ENCODE results near the gene ACAD8.

Gene ACAD8

DNA sequence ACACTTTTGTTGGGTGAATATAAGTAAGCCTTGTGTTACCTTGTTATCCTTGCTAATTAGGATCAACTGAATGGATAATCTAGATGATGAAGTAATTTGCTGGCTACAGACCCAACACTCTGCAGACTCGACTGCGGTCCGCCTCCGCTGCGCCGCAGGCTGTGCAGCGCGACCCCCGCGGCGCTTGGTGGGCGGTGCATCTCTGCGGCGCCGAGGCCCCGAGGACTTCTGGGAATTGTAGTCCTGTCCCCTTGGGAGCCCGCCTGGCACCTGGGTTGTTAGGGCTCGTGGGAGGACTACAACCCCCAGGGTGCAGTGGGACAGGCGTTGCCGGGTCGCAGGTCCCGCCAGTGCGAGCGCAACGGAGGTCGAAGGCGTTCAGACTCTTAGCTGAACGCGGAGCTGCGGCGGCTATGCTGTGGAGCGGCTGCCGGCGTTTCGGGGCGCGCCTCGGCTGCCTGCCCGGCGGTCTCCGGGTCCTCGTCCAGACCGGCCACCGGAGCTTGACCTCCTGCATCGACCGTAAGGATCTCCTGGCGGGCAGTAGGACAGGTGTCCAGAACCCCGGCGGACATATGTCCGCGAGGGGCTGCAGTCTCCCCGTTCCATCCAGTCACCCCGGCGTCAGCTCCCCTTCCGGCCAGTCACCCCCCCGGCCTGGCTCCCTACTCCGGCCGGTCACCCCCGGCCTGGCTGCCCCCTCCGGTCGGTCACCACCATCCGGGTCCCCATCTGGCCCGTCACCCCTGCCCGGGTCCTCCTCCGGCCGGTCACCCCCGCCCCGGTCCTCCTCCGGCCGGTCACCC, at the start of gene ACAD8, which contains the start of gene THYN1:
TSS of gene ACAD8 (plus strand) at position 381 of the 806 bp plus-strand sequence. CDS start at position 414, 33 bp downstream.
TSS of gene THYN1 (minus strand) at position 165 of the 806 bp plus-strand sequence. CDS start 470 bp downstream, outside the sequence.
- DNase-seq (ENCODE audit: low read depth), result peak; percentile 93

- no peak for DNase-seq (ENCODE audit: low read depth)
Measured at GRCh38 chr11:134205729-134206128, 47.6 kb upstream of the ACAD8 start.

GRCh38 chr11:134206185-134206584, 47.2 kb upstream of the ACAD8 start:
- DNase-seq (ENCODE audit: low read depth), result no peak

DNA sequence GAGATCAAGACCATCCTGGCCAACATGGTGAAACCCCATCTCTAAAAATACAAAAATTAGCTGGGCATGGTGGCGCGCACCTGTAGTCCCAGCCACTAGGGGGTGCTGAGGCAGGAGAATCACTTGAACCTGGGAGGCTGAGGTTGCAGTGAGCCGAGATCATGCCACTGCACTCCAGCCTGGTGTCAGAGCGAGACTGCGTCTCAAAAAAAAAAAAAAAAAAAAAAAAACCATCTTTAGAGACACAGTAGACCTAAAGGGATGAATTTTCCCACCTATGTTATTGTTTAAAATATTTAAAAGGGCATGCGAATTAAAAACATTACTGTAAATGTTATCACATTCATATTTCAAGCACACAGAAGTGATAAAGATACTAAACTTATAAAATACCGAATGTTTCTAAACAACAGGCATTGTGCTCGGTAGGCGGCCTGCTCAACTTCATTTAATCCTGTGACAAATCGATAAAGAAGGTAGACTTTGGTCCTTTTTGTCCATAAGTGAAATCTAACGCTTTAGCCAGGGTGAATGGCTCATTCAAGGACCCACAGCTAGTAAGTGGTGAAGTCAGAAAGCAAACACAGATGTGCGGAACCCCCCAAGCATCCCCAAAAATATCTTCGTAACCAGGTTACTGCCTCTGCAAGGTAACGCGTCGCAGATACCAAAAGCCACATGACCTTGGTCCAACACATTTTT, 45.7 kb upstream of the ACAD8 start:
- peak; percentile 54 for DNase-seq (ENCODE audit: low read depth)

DNA sequence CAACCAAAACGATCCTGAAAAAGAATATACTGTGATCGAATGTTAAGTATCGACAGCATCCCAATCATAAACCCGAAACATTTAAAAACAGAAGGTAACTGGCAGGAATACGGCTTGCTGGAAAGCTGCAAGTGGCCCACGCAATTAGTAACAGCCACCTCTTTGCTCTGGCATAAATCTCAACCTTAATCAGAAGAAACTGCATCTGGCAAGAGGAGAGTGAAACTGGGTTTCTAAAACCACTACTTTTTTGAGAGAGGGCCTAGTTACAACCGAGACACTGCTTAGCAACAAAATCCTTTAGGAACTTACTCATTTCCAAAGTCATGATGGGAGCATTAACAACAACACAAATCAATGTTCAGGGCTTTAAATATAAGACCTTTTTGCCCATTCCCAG, 37.5 kb upstream of the ACAD8 start:
- DNase-seq (ENCODE audit: low read depth), result no peak

GRCh38 chr11:134216816-134217215, 36.6 kb upstream of the ACAD8 start:
- no peak for DNase-seq (ENCODE audit: low read depth)

GRCh38 chr11:134223121-134223520, 30.2 kb upstream of the ACAD8 start:
- DNase-seq (ENCODE audit: low read depth), result no peak

DNA sequence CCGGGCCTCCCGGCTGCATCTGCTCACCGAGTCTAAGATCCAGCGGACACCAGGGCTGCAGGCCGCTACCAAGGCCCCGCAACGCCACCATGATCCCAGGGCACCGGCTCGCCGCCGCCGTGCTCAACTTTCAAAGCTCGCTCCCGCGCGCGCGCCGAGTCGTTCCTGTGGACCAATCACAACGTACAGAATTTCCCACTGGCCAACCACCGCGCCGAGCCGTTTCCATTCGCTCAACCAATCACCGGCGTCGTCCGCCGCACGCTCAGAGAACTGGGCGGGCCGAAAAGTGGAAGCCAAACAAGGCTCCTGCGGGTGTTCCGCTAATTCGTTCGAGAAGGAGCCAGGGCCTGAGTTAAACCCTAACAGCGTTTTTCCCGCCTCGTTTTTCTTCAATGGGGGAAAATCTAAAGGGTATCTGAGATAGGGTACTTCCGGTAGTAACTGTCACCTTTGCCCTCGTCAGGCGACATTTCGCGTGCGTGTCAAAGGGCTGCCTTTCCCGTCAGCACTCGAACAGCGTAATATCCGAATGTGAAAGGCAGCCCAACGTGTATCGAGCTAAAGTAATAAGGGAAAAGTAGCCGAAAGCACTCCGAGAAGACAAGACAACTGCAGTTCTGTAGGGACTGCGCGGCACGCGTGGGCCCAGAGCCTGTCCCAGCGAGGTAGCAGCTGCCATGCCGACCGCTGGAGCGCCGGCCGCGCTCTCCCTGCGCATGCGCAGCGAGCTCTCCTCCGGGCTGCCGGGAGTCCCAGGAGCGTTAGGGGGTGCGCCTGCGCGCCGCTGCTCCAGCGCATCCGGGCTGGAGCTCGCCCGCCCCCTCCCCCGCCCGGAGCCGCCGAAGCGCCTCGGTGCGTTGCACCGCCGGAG, 29.3 kb upstream of the ACAD8 start, which contains the start of the genes NCAPD3 and VPS26B:
TSS of gene NCAPD3 (minus strand) at position 132 of the 874 bp plus-strand sequence. CDS start at position 91, 41 bp downstream.
TSS of gene VPS26B (plus strand) at position 836 of the 874 bp plus-strand sequence. CDS start 452 bp downstream, outside the sequence.
- peak; percentile 92 for DNase-seq (ENCODE audit: low read depth)

- peak; percentile 29 for DNase-seq (ENCODE audit: low read depth)
Measured at GRCh38 chr11:134224710-134225664, 28.4 kb upstream of the ACAD8 start.

DNA sequence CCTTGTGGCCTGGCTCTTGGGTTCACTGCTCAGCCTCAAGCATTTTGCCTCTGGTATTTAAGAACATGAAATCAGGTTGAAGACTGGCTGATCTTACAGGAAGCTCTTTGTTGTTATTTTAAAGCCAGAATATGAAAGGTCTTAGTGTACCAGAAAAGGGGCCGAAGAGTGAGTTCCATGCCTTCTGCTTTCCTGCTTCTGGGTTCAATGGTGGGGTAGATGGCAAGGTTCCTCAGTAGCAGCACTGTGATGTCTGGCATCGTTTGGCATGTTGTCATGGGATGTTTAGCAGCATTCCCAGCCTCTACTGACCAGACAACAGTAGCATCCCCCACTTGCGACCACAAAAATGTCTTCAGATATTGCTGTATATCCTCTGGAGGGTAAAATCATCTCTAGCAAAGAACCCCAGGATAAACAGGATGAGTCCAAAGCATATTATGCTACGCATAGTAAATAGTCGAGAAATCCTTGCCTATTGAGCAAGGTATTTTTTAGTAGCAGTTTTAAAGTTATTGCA, 26.5 kb upstream of the ACAD8 start:
- no peak for DNase-seq (ENCODE audit: low read depth)

DNA sequence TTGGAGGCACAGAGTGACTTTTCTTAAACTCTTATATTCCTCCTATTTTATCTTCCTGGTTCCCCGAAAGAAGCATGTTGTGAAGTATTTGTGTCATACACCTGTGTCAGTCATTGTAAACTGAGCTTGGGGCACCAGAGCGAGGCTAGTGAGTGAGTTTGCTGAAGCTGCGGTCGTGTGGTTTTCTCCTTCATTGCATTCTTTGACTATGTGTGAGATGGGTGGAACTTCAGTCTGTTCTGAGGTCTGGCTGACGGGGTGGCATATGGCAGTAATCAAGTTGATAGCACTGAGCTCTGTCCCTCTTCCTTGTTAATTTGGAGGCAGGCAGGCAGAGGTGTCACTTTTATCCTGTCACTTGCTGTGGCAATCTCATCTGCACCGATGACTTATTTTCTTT, 24.7 kb upstream of the ACAD8 start:
- peak; percentile 24 for DNase-seq (ENCODE audit: low read depth)

DNA sequence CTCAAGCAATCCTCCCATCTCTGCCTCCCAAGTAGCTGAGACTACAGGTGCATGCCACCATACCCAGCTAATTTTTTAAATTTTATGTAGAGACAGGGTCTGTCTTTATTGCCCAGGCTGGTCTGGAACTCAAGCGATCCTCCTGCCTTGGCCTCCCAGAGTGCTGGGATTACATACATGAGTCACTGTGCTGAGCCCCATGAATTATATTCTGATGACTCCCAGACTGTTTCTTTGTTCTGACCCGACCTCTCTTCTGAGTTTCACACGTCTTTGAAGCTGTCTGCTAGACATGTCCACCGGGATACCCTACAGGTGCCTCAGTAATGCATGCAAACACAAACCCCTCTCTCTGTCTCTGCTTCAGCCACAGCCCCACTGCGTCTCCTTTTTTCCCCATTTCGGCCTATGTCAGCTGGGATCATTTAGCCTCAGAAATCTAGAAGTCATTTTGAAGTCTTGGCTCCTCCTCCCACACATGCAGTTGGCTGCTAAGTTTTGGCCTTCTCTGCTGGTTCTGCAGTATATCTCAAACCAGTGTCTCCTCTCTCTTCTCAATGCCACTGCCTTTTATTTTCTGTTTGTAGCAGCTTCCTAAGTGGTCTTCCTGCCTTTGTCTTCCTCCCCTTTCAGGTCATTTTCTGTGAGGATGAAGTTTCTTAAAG, 24.1 kb upstream of the ACAD8 start:
- no peak for DNase-seq (ENCODE audit: low read depth)

DNA sequence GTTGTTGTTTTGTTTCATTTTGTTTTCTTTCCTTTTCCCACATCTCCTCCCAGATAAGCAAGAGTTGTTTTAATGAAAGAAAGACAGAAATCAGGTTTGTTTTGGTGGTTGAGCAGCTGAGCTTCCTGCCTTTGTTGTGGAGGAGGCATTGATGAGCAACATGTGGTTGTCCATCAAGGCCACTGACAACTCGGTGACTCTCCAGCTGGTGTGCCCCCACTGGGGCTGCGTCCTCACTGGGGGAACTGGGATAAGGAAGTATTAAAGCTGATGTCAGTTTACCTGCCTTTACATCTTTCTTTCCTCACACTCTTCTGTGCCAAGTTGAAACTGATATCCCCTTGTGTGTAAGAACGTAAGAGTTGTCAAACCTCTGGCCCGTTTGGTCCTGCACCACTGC, 23.0 kb upstream of the ACAD8 start:
- DNase-seq (ENCODE audit: low read depth), result no peak

DNA sequence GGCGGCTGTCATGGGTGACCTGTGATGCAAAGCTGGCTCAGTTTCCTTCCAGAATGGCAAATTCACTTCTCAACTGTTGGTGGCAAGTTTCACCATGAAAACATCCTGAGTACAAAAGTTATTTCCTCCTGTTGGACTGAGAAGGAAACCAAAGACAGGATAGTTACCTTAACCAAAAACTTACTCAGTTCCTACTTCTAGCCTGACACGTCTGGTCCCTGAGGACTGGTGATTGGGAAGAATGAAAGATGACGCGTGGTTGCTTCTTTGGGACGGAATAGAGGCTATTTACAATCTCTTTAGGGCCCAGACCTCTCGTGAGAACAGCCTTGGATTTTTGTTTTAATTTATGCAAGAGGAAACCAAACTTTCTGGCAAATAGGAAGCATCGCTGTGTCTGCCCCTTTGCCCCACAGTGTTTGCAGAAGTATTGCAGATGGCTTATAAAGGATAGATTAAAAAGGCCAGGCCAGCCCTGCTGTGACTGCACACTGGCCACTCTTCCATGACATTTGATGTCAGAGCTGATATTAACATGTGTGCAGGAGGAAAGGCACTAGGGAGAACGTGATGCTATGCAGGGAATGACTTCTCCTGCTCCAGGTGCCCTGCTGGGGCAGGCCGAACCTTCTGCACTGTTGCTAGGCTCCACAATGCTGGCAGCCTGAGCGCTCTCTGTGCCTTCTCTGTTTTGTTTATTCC, 21.3 kb upstream of the ACAD8 start:
- no peak for DNase-seq (ENCODE audit: low read depth)

DNA sequence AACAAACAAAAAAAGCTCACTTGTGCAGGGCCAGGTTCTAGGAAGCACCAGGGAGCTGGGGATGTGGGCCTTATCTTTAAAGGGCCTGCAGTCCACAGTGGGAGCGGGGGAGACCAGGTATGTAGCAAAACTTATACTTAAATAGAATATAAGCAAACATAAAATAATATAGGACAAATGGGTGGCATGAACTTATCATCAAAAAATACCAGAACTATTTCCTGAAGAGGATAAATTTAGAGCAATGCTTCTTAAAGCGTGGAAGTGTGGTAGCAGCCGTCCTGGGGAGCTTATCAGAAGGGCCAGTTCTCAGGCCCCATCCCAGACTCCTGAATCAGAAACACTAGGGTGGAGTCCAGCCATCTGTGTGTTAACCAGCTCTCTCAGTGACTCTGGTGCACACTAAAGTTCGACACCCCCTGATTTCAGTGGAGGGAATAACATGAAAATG, 19.6 kb upstream of the ACAD8 start:
- DNase-seq (ENCODE audit: low read depth), result no peak

GRCh38 chr11:134235399-134235798, 18.0 kb upstream of the ACAD8 start:
- DNase-seq (ENCODE audit: low read depth), result no peak

DNA sequence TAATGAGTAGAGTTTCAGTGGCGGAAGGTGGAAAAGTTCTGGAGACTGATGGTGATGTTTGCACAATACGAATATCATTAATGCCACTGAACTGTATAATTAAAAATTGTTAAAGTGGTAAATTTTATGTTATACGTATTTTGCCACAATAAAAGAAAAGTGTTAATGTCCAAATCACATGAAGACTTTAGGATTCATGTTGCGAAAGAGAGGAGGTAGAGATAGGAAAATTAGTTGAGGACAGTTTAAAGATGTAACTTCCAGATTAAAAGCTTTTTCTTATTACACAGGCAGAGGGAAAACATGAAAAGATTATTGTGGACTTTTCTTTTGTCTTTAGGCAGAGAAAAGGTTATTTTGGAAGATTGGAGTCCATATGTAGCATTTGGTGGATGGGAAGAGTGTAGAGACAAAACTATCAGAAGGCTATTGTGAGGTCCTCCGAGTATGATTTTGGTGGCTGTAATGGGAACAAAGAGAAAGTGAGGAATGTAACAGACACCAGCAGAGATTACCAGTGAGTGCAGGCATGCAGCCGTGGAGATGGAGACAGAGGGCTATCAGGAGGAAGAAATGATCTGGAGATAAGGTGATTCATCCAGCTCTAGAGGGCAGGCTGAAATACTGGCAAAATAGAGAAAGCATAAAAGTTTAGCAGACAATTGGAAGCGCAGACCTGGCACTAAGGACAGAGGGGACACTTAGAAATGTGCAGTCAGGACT, 16.4 kb upstream of the ACAD8 start:
- no peak for DNase-seq (ENCODE audit: low read depth)

GRCh38 chr11:134237557-134237922, 15.8 kb upstream of the ACAD8 start:
- DNase-seq (ENCODE audit: low read depth), result no peak

GRCh38 chr11:134238956-134239355, 14.4 kb upstream of the ACAD8 start:
- DNase-seq (ENCODE audit: low read depth), result no peak
